Measurements from ENCODE around the gene PACSIN1. TPM values are rescaled to one million over a fixed set of nuclear protein-coding genes. Genes with fewer than 3 reads are reported as not detected.

PACSIN1 gene
- total and polyA plus RNA-seq, 7 donors, result 0.11 to 0.17 (median 0.11) TPM; not detected in 4

DNA sequence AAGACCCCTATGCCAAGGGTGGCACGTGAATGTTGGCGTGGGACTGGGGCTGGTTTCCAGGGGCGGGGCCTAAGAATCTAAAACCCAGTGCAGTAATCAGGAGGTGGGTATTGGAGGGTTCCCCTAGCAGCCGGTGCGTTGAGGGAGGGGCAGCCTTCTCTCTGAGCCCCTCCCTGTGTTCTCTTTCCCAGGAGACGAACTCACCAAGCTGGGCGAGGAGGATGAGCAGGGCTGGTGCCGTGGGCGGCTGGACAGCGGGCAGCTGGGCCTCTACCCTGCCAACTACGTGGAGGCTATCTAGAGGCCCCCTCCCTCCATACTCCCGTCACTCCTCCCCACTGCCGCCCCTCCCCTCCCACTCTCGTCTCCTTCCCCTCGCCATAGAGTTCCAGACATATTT lies 66.4 kb downstream of the PACSIN1 start:
- ATAC-seq, result peak in 2 of 4 donors; percentile 3 to 34

GRCh38 chr6:34534146-34534545 lies 68.3 kb downstream of the PACSIN1 start:
- Histone ChIP-seq H3K27me3 (ENCODE audit: insufficient read depth in 3 of 3, low read length in 2 of 3) (no peaks in the 10 kb centered on the region), H3K4me3 (no peak overlapping the region), H3K9me3 (no peaks in the 10 kb centered on the region), H3K36me3 (ENCODE audit: insufficient read depth in 1 of 2, low read depth in 1 of 2) (no peaks in the 10 kb centered on the region), H3K27ac (no peak overlapping the region), H3K4me1 (no peaks in the 10 kb centered on the region)
- intact Hi-C loops (cut with DNase I), result no loop called here
- ATAC-seq (no peak), DNase-seq (no peak)
- TF ChIP-seq, protein P1, sequence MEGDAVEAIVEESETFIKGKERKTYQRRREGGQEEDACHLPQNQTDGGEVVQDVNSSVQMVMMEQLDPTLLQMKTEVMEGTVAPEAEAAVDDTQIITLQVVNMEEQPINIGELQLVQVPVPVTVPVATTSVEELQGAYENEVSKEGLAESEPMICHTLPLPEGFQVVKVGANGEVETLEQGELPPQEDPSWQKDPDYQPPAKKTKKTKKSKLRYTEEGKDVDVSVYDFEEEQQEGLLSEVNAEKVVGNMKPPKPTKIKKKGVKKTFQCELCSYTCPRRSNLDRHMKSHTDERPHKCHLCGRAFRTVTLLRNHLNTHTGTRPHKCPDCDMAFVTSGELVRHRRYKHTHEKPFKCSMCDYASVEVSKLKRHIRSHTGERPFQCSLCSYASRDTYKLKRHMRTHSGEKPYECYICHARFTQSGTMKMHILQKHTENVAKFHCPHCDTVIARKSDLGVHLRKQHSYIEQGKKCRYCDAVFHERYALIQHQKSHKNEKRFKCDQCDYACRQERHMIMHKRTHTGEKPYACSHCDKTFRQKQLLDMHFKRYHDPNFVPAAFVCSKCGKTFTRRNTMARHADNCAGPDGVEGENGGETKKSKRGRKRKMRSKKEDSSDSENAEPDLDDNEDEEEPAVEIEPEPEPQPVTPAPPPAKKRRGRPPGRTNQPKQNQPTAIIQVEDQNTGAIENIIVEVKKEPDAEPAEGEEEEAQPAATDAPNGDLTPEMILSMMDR (IDR thresholded peaks at IDR 0.05), result no peak
- 87 to 89% (median 89%) methylated on average over 6 of the region's 6 CpGs for WGBS, 3 donors

More for the DNA sequence above, 66.4 kb downstream of the PACSIN1 start:
- TF ChIP-seq, protein P1 (IDR thresholded peaks at IDR 0.05), result no peak
- DNase-seq, result no peak
- H3K27ac ChIP-seq, result peak overlapping the region; percentile 30
- H3K9me3 ChIP-seq, result no peaks in the 10 kb centered on the region
- H3K4me3 ChIP-seq, result peak overlapping the region; percentile 46
- peaks cover 3% of the 10 kb centered on the region for H3K4me1 ChIP-seq
- WGBS, 3 donors, result 45 to 74% (median 55%) methylated on average over 15 of the region's 15 CpGs
- no peaks in the 10 kb centered on the region for H3K36me3 ChIP-seq (ENCODE audit: insufficient read depth in 1 of 2, low read depth in 1 of 2)
- H3K27me3 ChIP-seq (ENCODE audit: insufficient read depth in 3 of 3, low read length in 2 of 3), result no peaks in the 10 kb centered on the region
- intact Hi-C loops (cut with DNase I), result no loop called here

- no peak for DNase-seq
- intact Hi-C loops (cut with DNase I), result no loop called here
Observed at GRCh38 chr6:34534656-34535055, 68.8 kb downstream of the PACSIN1 start.

DNA sequence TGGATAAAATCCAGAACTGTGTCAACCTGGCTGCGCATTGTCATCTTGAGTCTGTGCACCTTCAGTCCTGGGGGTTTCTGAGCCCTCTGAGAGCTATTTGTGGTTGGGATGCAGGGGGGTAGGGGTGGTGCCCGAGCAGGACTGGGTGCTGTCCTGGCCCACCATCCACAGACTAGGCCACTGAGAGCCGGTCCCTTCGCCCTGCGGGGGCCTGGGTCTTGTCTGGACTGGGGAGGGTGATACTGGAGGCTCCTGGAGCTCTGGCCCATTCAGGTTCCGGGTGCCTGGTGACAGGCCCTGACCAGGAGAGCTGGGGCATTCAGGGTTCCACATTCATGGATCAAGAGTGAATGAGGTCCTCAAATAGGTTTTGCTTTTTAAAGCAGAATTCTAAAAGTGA lies 69.3 kb downstream of the PACSIN1 start:
- Histone ChIP-seq H3K9me3 (no peaks in the 10 kb centered on the region), H3K27ac (no peak overlapping the region), H3K4me3 (no peak overlapping the region), H3K36me3 (ENCODE audit: insufficient read depth in 1 of 2, low read depth in 1 of 2) (no peaks in the 10 kb centered on the region), H3K27me3 (ENCODE audit: insufficient read depth in 3 of 3, low read length in 2 of 3) (no peaks in the 10 kb centered on the region), H3K4me1 (no peaks in the 10 kb centered on the region)
- no peak for DNase-seq
- no peak for ATAC-seq
- TF ChIP-seq, protein P1 (IDR thresholded peaks at IDR 0.05), result no peak
- intact Hi-C loops (cut with DNase I), result no loop called here
- 91 to 93% (median 92%) methylated on average over 6 of the region's 6 CpGs for WGBS, 3 donors

More at GRCh38 chr6:34534656-34535055, 68.8 kb downstream of the PACSIN1 start:
- no peaks in the 10 kb centered on the region for H3K4me1 ChIP-seq
- no peak overlapping the region for H3K4me3 ChIP-seq
- no peak overlapping the region for H3K27ac ChIP-seq
- H3K27me3 ChIP-seq (ENCODE audit: insufficient read depth in 3 of 3, low read length in 2 of 3), result no peaks in the 10 kb centered on the region
- TF ChIP-seq, protein P1 (IDR thresholded peaks at IDR 0.05), result no peak
- 83 to 89% (median 84%) methylated on average over 16 of the region's 16 CpGs for WGBS, 3 donors
- ATAC-seq, result no peak
- H3K36me3 ChIP-seq (ENCODE audit: insufficient read depth in 1 of 2, low read depth in 1 of 2), result no peaks in the 10 kb centered on the region
- no peaks in the 10 kb centered on the region for H3K9me3 ChIP-seq

- no peaks in the 10 kb centered on the region for H3K27me3 ChIP-seq (ENCODE audit: insufficient read depth in 3 of 3, low read length in 2 of 3)
- H3K4me3 ChIP-seq, result no peak overlapping the region
- intact Hi-C loops (cut with DNase I), result no loop called here
- no peaks in the 10 kb centered on the region for H3K9me3 ChIP-seq
- H3K4me1 ChIP-seq, result no peaks in the 10 kb centered on the region
- TF ChIP-seq, protein P1 (IDR thresholded peaks at IDR 0.05), result no peak
- DNase-seq (no peak), ATAC-seq (no peak)
- H3K36me3 ChIP-seq (ENCODE audit: insufficient read depth in 1 of 2, low read depth in 1 of 2), result no peaks in the 10 kb centered on the region
- no peak overlapping the region for H3K27ac ChIP-seq
- 83 to 84% (median 83%) methylated on average over 11 of the region's 11 CpGs for WGBS, 3 donors
Observed at GRCh38 chr6:34535646-34536045, 69.8 kb downstream of the PACSIN1 start.

All from psoas muscle (tissue), 8 donors.